B cell (primary cell): ENCODE data around the gene TIAM2. TPM values are rescaled to one million over a fixed set of nuclear protein-coding genes. Genes with fewer than 3 reads are reported as not detected.

Experiments
- ATAC-seq: fragments of 200-7000 bp; cut with Tn5 transposase; one replicate; pipeline ENCODE4 v1.10.0; 2021; ENCODE audit warnings: low read depth, mild to moderate bottlenecking, moderate number of reproducible peaks, moderate library complexity
- CTCF ChIA-PET: fragments of 350-600 bp; sonication (Branson Sonifier 250); formaldehyde crosslinking; loops from one replicate; lab custom pipeline; 2021; ENCODE audit warnings: antibody characterized with exemption, inconsistent platforms; lab: Charles Lee
- POLR2A ChIA-PET: fragments of 350-600 bp; sonication (Branson Sonifier 250); formaldehyde crosslinking; loops from one replicate; lab custom pipeline; 2021; ENCODE audit warnings: antibody characterized with exemption; lab: Charles Lee
- DNase-seq: peaks from one replicate; pipeline ENCODE4 v3.0.0; 2013
- H2AFZ ChIP-seq: 2 replicates; pipeline ENCODE4 v1.6.1; 2012; ENCODE audit warnings: mild to moderate bottlenecking, low read depth, low read length; ENCODE audit not compliant: insufficient read depth, poor library complexity, severe bottlenecking
- H3K27ac ChIP-seq, 2 donors: 1 replicate in 1 of 2; 2 replicates in 1 of 2; pipeline ENCODE4 v1.5.1; 2012 to 2013; ENCODE audit warnings: low read length in 2 of 2, mild to moderate bottlenecking in 2 of 2, moderate library complexity in 1 of 2
- H3K27me3 ChIP-seq, 4 experiments: fragments of 200-600 bp in 1 of 4; sonication (generic) in 1 of 4; replicated peaks in 1 of 4; 1 replicate in 2 of 4; 2 replicates in 2 of 4; pipeline versions ENCODE4 v1.6.1 to v1.7.0; 2013 to 2016; ENCODE audit warnings: low read length in 3 of 4, mild to moderate bottlenecking in 2 of 4, mixed read lengths in 1 of 4, moderate library complexity in 1 of 4; ENCODE audit not compliant: insufficient read depth in 4 of 4, control insufficient read depth in 3 of 4; ENCODE audit errors: control extremely low read depth in 1 of 4
- H3K36me3 ChIP-seq, 2 experiments: replicated peaks in 1 of 2; 1 replicate in 1 of 2; 2 replicates in 1 of 2; pipeline versions ENCODE4 v1.6.1 to v1.7.1; 2013; ENCODE audit warnings: low read length in 1 of 2; ENCODE audit not compliant: insufficient read depth in 2 of 2, control insufficient read depth in 1 of 2; ENCODE audit errors: control extremely low read depth in 1 of 2, extremely low read depth in 1 of 2
- H3K4me1 ChIP-seq, 2 donors: fragments of 200-600 bp in 1 of 2; sonication (generic) in 1 of 2; 1 replicate in 1 of 2; 2 replicates in 1 of 2; pipeline versions ENCODE4 v1.5.1 to v1.6.1; 2013 to 2017; ENCODE audit warnings: low read length in 2 of 2; ENCODE audit not compliant: control insufficient read depth in 2 of 2, insufficient read depth in 2 of 2
- H3K4me2 ChIP-seq: replicated peaks from 2 replicates; pipeline ENCODE3; 2012; ENCODE audit warnings: mild to moderate bottlenecking, low read depth, low read length; ENCODE audit not compliant: poor library complexity, severe bottlenecking
- H3K4me3 ChIP-seq, 5 experiments: fragments of 200-600 bp in 1 of 5; sonication (generic) in 1 of 5; 1 replicate in 3 of 5; 2 replicates in 2 of 5; pipeline versions ENCODE4 v1.5.1 to v1.7.0; 2011 to 2016; ENCODE audit warnings: low read length in 4 of 5, mild to moderate bottlenecking in 4 of 5, low read depth in 2 of 5, control low read depth in 1 of 5, moderate library complexity in 1 of 5; ENCODE audit not compliant: insufficient read depth in 1 of 5; ENCODE audit errors: control extremely low read depth in 1 of 5, extremely low read depth in 1 of 5
- H3K79me2 ChIP-seq: fragments of 200-600 bp; sonication (generic); one replicate; pipeline ENCODE4 v1.6.0; 2016; ENCODE audit warnings: low read length; ENCODE audit not compliant: control insufficient read depth, insufficient read depth
- H3K9ac ChIP-seq: fragments of 200-600 bp; sonication (generic); 2 replicates; pipeline ENCODE4 v1.6.1; 2017; ENCODE audit warnings: mild to moderate bottlenecking, low read length, moderate library complexity
- H3K9me3 ChIP-seq, 3 donors: one replicate each; pipeline versions ENCODE4 v1.6.1 to v1.7.1; 2013; ENCODE audit warnings: low read length in 2 of 3; ENCODE audit not compliant: control insufficient read depth in 2 of 3, insufficient read depth in 1 of 3; ENCODE audit errors: control extremely low read depth in 1 of 3
- H4K20me1 ChIP-seq: 2 replicates; pipeline ENCODE4 v1.6.0; 2012; ENCODE audit warnings: mild to moderate bottlenecking, low read length; ENCODE audit not compliant: insufficient read depth, control insufficient read depth, poor library complexity, severe bottlenecking
- H3K27ac Mint-ChIP-seq: one replicate; pipeline ENCODE4 v1.8.0; 2021; ENCODE audit warnings: mixed read lengths
- H3K27me3 Mint-ChIP-seq: one replicate; pipeline ENCODE4 v1.8.0; 2021; ENCODE audit warnings: mixed read lengths
- H3K4me1 Mint-ChIP-seq: one replicate; pipeline ENCODE4 v1.8.0; 2021; ENCODE audit warnings: mixed read lengths
- H3K4me3 Mint-ChIP-seq: one replicate; pipeline ENCODE4 v1.8.0; 2021; ENCODE audit warnings: mixed read lengths
- H3K9me3 Mint-ChIP-seq: one replicate; pipeline ENCODE4 v1.8.0; 2022; ENCODE audit warnings: mixed read lengths; ENCODE audit not compliant: insufficient read depth
- EZH2 ChIP-seq: IDR thresholded peaks from 2 replicates; pipeline ENCODE4 v1.6.1; 2012; ENCODE audit warnings: borderline replicate concordance, low read depth, mild to moderate bottlenecking, moderate library complexity, low read length; ENCODE audit not compliant: insufficient read depth, poor library complexity, severe bottlenecking
- WGBS: methylation state at CpG from one replicate; pipeline ENCODE4 v1.1.5; 2013; ENCODE audit warnings: missing lambda C conversion rate; ENCODE audit not compliant: insufficient coverage; 5-methylcytosine and 5-hydroxymethylcytosine counted together
- intact Hi-C: fragments of 100-400 bp; cut with micrococcal nuclease; formaldehyde crosslinking; loops from one replicate; pipeline ENCODE4 v1.10.0; 2022
- polyA plus RNA-seq: library from polyadenylated mRNA; depleted of rRNA; stranded (reverse); fragments of >200 nt; gene quantifications from 2 replicates; pipeline ENCODE4 v1.2.3, GENCODE V29; 2012
- total RNA-seq, 2 donors: library from RNA; stranded (reverse); fragments of 120-200 nt in 1 of 2; gene quantifications; 1 replicate in 1 of 2; 2 replicates in 1 of 2; pipeline versions ENCODE4 v1.2.3 to v1.2.4, GENCODE V29; 2013 to 2022
- TF ChIP-seq, protein P1 (sequence below): fragments of 200-600 bp; IDR thresholded peaks from one replicate; pipeline ENCODE4 v1.8.0; 2022; ENCODE audit warnings: antibody characterized with exemption, mild to moderate bottlenecking

The TIAM2 gene
- total and polyA plus RNA-seq, 2 donors (not counting 1 experiment from before 2014, with no cell fraction given) = 13.1 to 18.8 TPM

DNA sequence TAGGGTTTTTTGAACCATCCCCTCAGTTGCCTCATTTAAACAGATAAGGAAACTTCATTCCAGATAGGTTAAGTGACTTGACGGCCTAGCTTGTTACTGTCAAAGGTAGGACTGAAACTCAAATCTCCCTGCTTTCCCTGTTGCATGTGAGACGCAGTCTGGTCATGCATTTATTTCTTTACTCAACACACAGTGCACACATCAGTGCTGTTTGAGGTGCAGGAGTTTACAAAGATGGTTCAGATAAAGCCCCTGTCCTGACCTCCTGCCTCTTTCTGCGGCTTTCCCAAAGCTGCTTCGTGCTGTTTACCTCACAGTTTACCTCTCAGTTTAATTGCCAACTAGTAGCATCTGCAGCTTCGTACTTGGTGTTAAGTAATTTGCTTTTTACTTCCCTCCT is 26.6 kb downstream of the TIAM2 start:
- no peak for TF ChIP-seq EZH2
- TF ChIP-seq, protein P1, sequence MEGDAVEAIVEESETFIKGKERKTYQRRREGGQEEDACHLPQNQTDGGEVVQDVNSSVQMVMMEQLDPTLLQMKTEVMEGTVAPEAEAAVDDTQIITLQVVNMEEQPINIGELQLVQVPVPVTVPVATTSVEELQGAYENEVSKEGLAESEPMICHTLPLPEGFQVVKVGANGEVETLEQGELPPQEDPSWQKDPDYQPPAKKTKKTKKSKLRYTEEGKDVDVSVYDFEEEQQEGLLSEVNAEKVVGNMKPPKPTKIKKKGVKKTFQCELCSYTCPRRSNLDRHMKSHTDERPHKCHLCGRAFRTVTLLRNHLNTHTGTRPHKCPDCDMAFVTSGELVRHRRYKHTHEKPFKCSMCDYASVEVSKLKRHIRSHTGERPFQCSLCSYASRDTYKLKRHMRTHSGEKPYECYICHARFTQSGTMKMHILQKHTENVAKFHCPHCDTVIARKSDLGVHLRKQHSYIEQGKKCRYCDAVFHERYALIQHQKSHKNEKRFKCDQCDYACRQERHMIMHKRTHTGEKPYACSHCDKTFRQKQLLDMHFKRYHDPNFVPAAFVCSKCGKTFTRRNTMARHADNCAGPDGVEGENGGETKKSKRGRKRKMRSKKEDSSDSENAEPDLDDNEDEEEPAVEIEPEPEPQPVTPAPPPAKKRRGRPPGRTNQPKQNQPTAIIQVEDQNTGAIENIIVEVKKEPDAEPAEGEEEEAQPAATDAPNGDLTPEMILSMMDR = no peak
- Histone ChIP-seq H3K4me2 (no peak overlapping the region), H3K4me1 (no peaks in the 10 kb centered on the region), H3K9ac (no peak overlapping the region), H2AFZ (no peak overlapping the region), H3K27ac (no peak overlapping the region), H3K27me3 (no peaks in the 10 kb centered on the region), H3K36me3 (no peaks in the 10 kb centered on the region), H3K4me3 (no peak overlapping the region), H3K79me2 (no peaks in the 10 kb centered on the region), H3K9me3 (no peaks in the 10 kb centered on the region), H4K20me1 (no peaks in the 10 kb centered on the region)
- WGBS = 100% methylated on average over 1 of the region's 5 CpGs
- no peak overlapping the region for H3K4me3 Mint-ChIP-seq
- H3K27ac Mint-ChIP-seq = no peak overlapping the region
- H3K4me1 Mint-ChIP-seq = no peaks in the 10 kb centered on the region
- ATAC-seq = no peak
- intact Hi-C loops = no loop called here
- H3K27me3 Mint-ChIP-seq = no peaks in the 10 kb centered on the region
- no peak for DNase-seq
- H3K9me3 Mint-ChIP-seq = no peaks in the 10 kb centered on the region
- POLR2A ChIA-PET = interaction anchor here (0.6 kb wide), 1 partner anchor 24 kb away, joined by 11 read pairs; no protein-coding TSS in a partner anchor
- CTCF ChIA-PET = no interaction called here

DNA sequence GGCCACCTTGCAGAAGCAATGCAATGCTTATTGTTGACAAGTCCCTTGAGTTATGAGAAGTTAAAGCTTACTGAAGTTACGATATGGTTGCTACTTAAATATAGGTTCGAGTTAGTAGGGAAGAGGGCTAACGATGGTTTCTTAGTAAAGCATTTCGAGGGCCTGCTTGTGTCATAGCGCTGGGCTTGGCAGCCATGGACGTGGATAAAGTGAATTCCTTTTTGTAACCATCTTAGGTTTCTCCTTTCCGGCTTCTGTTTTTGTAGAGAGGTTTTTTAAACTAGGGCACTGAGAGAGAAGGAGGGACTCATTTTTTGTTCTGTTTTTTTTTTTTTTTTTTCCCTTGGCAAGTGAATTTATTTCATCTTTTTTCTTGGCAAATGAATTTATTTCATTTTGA is 27.6 kb downstream of the TIAM2 start:
- TF ChIP-seq, protein P1 = no peak
- TF ChIP-seq EZH2 = no peak
- Histone ChIP-seq H2AFZ (no peak overlapping the region), H3K27ac (no peak overlapping the region), H3K36me3 (no peaks in the 10 kb centered on the region), H3K9me3 (no peaks in the 10 kb centered on the region), H3K79me2 (no peaks in the 10 kb centered on the region), H3K9ac (no peak overlapping the region), H3K4me2 (no peak overlapping the region), H3K27me3 (no peaks in the 10 kb centered on the region), H3K4me1 (no peaks in the 10 kb centered on the region), H4K20me1 (no peaks in the 10 kb centered on the region), H3K4me3 (no peak overlapping the region)
- POLR2A ChIA-PET = no interaction called here
- Mint-ChIP-seq H3K9me3 (no peaks in the 10 kb centered on the region), H3K27ac (no peak overlapping the region), H3K27me3 (no peaks in the 10 kb centered on the region), H3K4me1 (no peaks in the 10 kb centered on the region), H3K4me3 (no peak overlapping the region)
- DNase-seq (no peak), ATAC-seq (no peak)
- CTCF ChIA-PET = no interaction called here
- intact Hi-C loops = no loop called here
- WGBS = 97% methylated on average over 5 of the region's 7 CpGs
